CD4-positive, alpha-beta T cell (primary cell): ENCODE measurements around the gene ALPK3. TPM values are rescaled to one million over a fixed set of nuclear protein-coding genes. Genes with fewer than 3 reads are reported as not detected.

ENCODE experiments used
- ATAC-seq: fragments of 200-7000 bp; cut with Tn5 transposase; one replicate; pipeline ENCODE4 v1.10.0; 2022; ENCODE audit warnings: mild to moderate bottlenecking; ENCODE audit not compliant: poor library complexity
- CTCF ChIA-PET: fragments of 350-600 bp; sonication (Branson Sonifier 250); formaldehyde crosslinking; loops from one replicate; lab custom pipeline; 2021; ENCODE audit warnings: antibody characterized with exemption, inconsistent platforms; lab: Charles Lee
- POLR2A ChIA-PET: fragments of 350-600 bp; sonication (Branson Sonifier 250); formaldehyde crosslinking; loops from one replicate; lab custom pipeline; 2021; ENCODE audit warnings: antibody characterized with exemption, inconsistent platforms; lab: Charles Lee
- DNase-seq, 14 experiments: peaks; one replicate each; pipeline ENCODE4 v3.0.0-alpha.2; 2013 to 2020; ENCODE audit warnings: mixed read lengths in 2 of 14
- H3K27ac ChIP-seq, 2 donors: one replicate each; pipeline versions ENCODE4 v1.5.1 to v1.7.0; 2013; ENCODE audit warnings: low read length in 2 of 2, low read depth in 1 of 2, mild to moderate bottlenecking in 1 of 2
- H3K27me3 ChIP-seq, 2 experiments: 1 replicate in 1 of 2; 2 replicates in 1 of 2; pipeline versions ENCODE4 v1.6.1 to v1.7.0; 2013; ENCODE audit warnings: low read length in 2 of 2, control low read depth in 1 of 2, mild to moderate bottlenecking in 1 of 2, moderate library complexity in 1 of 2; ENCODE audit not compliant: insufficient read depth in 2 of 2, control insufficient read depth in 1 of 2
- H3K36me3 ChIP-seq: one replicate; pipeline ENCODE4 v1.6.1; 2013; ENCODE audit warnings: low read length, control low read depth; ENCODE audit not compliant: insufficient read depth
- H3K4me1 ChIP-seq: one replicate; pipeline ENCODE4 v1.6.1; 2013; ENCODE audit warnings: low read length, control low read depth; ENCODE audit not compliant: insufficient read depth
- H3K4me3 ChIP-seq: one replicate; pipeline ENCODE4 v1.5.1; 2013; ENCODE audit warnings: mild to moderate bottlenecking, low read length, moderate library complexity
- H3K9me3 ChIP-seq, 2 experiments: 1 replicate in 1 of 2; 2 replicates in 1 of 2; pipeline versions ENCODE4 v1.6.1 to v1.7.0; 2013; ENCODE audit warnings: low read length in 2 of 2, mild to moderate bottlenecking in 2 of 2, control low read depth in 1 of 2, moderate library complexity in 1 of 2; ENCODE audit not compliant: control insufficient read depth in 1 of 2, insufficient read depth in 1 of 2
- H3K27ac Mint-ChIP-seq: one replicate; pipeline ENCODE4 v1.8.0; 2020; ENCODE audit warnings: mixed read lengths
- H3K27me3 Mint-ChIP-seq: one replicate; pipeline ENCODE4 v1.8.0; 2021; ENCODE audit warnings: mixed read lengths
- H3K36me3 Mint-ChIP-seq: one replicate; pipeline ENCODE4 v1.8.0; 2021; ENCODE audit warnings: low read depth, mixed read lengths
- H3K4me1 Mint-ChIP-seq: one replicate; pipeline ENCODE4 v1.8.0; 2021; ENCODE audit warnings: low read depth, mixed read lengths
- H3K4me3 Mint-ChIP-seq: one replicate; pipeline ENCODE4 v1.8.0; 2020; ENCODE audit warnings: mild to moderate bottlenecking, mixed read lengths
- H3K9me3 Mint-ChIP-seq: one replicate; pipeline ENCODE4 v1.8.0; 2020; ENCODE audit warnings: mixed read lengths
- intact Hi-C, 2 experiments: fragments of 100-400 bp; cut with DNase I in 1 of 2; cut with micrococcal nuclease in 1 of 2; formaldehyde crosslinking; loops; one replicate each; pipeline versions ENCODE4 v1.15.1 to v1.9.0; 2023 to 2025; cut with DNase I, micrococcal nuclease
- total RNA-seq, 174 experiments: library from RNA in 2 of 174; stranded (reverse) in 2 of 174; gene quantifications; one replicate each; pipeline ENCODE4 v1.2.3 and lab custom pipeline; 2021 to 2026
- TF ChIP-seq, protein P1 (sequence below): fragments of 200-600 bp; IDR thresholded peaks from one replicate; pipeline ENCODE4 v1.8.0; 2022; ENCODE audit warnings: antibody characterized with exemption, mild to moderate bottlenecking

ALPK3 gene
- total RNA-seq, 2 experiments from 2014 or later, result 0.14 TPM

DNA sequence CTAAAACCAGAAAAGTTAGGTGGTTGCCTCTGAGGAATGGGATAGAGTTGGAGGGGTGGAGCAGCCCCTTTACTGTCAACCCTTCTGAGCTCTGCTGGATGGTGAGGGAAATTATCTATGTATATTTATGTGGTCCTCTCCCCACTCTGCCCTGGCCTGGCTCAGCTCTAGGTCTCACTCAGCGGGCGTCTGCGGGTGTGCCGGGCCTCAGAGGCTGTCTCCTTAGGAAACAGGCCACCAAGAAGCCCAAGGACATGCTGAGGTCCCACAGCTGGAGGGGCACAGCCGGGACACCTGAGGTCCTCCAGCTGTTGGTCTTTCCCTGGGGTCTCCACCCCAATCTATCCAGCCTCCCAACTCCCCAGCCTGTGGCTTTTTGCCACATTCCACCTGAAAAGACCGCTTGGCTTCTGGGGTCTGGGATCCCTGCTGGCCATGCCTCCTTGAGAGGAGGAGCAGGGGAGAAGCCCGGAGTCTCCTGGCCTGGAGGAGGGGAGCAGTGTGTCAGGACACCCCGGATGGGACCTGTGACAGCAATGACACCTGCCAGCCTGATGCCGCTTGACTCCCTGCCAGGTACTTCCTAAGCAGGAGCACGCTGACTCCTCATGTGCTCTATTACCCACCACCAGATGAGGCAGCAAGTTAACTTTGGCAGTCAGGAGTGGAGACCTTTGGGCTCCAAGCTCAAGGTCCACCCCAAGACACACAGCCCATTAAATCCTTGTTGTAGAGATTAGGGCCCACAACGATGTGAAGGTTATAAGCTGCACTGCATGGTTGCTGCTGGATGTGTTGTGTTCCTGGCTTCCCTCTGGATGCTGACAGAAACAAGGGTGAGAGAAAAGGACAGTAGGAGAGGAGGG is 67.0 kb downstream of the ALPK3 start, which contains the start of gene SLC28A1:
Gene SLC28A1 (plus strand): TSS at position 747 of the 866 bp plus-strand sequence. CDS start 3,099 bp downstream, outside the sequence.
- Histone ChIP-seq H3K27ac (no peak within 1 kb of the TSS), H3K4me1 (no peaks in the 10 kb centered on the region), H3K4me3 (no peak within 1 kb of the TSS), H3K9me3 (no peaks in the 10 kb centered on the region), H3K36me3 (no peaks in the 10 kb centered on the region), H3K27me3 (no peaks in the 10 kb centered on the region)
- Mint-ChIP-seq H3K4me3 (no peak within 1 kb of the TSS), H3K27me3 (no peaks in the 10 kb centered on the region), H3K9me3 (no peaks in the 10 kb centered on the region), H3K27ac (no peak within 1 kb of the TSS), H3K36me3 (no peaks in the 10 kb centered on the region), H3K4me1 (no peaks in the 10 kb centered on the region)
- TF ChIP-seq, protein P1, sequence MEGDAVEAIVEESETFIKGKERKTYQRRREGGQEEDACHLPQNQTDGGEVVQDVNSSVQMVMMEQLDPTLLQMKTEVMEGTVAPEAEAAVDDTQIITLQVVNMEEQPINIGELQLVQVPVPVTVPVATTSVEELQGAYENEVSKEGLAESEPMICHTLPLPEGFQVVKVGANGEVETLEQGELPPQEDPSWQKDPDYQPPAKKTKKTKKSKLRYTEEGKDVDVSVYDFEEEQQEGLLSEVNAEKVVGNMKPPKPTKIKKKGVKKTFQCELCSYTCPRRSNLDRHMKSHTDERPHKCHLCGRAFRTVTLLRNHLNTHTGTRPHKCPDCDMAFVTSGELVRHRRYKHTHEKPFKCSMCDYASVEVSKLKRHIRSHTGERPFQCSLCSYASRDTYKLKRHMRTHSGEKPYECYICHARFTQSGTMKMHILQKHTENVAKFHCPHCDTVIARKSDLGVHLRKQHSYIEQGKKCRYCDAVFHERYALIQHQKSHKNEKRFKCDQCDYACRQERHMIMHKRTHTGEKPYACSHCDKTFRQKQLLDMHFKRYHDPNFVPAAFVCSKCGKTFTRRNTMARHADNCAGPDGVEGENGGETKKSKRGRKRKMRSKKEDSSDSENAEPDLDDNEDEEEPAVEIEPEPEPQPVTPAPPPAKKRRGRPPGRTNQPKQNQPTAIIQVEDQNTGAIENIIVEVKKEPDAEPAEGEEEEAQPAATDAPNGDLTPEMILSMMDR, result no peak
- ATAC-seq (no peak), DNase-seq (no peak)
- intact Hi-C loops, result no loop called here
- POLR2A ChIA-PET, result no interaction called here
- CTCF ChIA-PET, result no interaction called here

DNA sequence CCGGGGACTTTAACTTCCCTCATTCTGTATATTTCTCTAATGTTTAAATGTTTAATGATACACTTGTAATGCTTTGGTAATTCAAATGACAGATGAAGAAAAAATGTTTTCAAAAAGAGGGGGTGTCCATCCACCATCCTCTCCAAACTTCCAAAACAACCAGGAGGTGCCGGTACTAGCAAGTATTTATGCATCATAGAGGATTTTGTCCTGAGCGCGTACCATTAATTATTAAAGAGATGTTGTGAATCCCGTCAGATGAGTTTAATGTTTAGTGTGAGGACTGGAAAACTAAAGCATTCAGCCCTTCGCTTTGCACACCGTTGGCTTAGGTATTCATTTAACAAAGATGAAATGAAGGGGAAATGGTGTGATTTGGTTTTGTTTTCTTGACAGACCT is 68.6 kb downstream of the ALPK3 start:
- H3K27ac Mint-ChIP-seq, result no peak overlapping the region
- H3K36me3 Mint-ChIP-seq, result no peaks in the 10 kb centered on the region

DNA sequence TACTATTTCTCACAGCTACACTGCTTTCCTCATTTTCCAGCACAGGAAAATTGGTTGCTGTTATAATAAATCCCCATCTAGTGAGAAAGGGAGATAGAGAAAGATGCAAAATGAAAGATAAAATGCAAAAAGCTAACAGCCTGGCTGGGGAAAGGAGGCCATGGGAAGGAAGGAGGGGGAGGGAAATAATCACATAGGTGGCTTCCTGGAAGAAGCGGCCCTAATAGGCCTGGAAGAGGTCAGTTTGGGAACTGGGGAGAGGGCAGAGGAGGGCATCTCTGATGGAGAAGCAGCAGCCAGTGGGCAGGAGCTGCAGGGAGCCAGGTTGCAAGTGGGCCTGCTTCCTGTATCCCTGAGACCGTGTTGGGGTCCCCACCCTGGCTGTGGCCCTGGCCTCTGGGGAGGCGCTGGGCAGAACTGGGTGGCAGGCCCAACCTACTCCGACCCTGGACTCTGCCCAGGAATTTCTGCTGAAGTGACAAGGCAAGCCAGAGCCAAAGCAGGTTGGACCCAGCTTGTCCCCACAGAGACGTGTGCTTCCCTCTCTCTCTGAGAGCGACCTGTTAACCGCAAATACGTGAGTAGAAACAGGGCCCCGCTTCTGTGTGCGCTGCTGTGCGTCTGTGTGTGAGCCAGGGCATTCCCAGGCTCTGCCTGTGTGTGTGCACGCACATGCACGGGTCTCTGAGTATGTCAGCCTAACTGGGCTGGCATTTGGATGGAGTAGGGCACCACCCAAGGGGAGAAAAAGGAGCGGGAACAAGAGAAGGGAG is 69.2 kb downstream of the ALPK3 start:
- no peaks in the 10 kb centered on the region for H3K36me3 ChIP-seq
- H3K4me1 Mint-ChIP-seq, result no peaks in the 10 kb centered on the region
- no peak overlapping the region for H3K4me3 Mint-ChIP-seq
- no peak for DNase-seq
- no peak overlapping the region for H3K27ac Mint-ChIP-seq
- no peaks in the 10 kb centered on the region for H3K4me1 ChIP-seq
- intact Hi-C loops, result no loop called here
- ChIA-PET POLR2A (no interaction called here), CTCF (no interaction called here)
- no peak overlapping the region for H3K4me3 ChIP-seq
- no peaks in the 10 kb centered on the region for H3K9me3 Mint-ChIP-seq
- no peaks in the 10 kb centered on the region for H3K27me3 Mint-ChIP-seq
- no peak for ATAC-seq
- H3K27me3 ChIP-seq, result no peaks in the 10 kb centered on the region
- no peaks in the 10 kb centered on the region for H3K9me3 ChIP-seq
- TF ChIP-seq, protein P1, result no peak
- no peaks in the 10 kb centered on the region for H3K36me3 Mint-ChIP-seq
- no peak overlapping the region for H3K27ac ChIP-seq

More for the DNA sequence above, 68.6 kb downstream of the ALPK3 start:
- Mint-ChIP-seq H3K9me3 (no peaks in the 10 kb centered on the region), H3K4me3 (no peak overlapping the region), H3K27me3 (no peaks in the 10 kb centered on the region), H3K4me1 (no peaks in the 10 kb centered on the region)
- ATAC-seq, result no peak
- ChIA-PET POLR2A (no interaction called here), CTCF (no interaction called here)
- Histone ChIP-seq H3K9me3 (no peaks in the 10 kb centered on the region), H3K27me3 (no peaks in the 10 kb centered on the region), H3K4me3 (no peak overlapping the region), H3K4me1 (no peaks in the 10 kb centered on the region), H3K36me3 (no peaks in the 10 kb centered on the region), H3K27ac (no peak overlapping the region)
- intact Hi-C loops, result no loop called here
- no peak for DNase-seq
- TF ChIP-seq, protein P1, result no peak
